NT2/D1 (cell line): ENCODE data around the gene GSN.

Experiments
- DNase-seq: peaks from one replicate; pipeline ENCODE4 v3.0.0-alpha.2; 2011; ENCODE audit warnings: low read depth, low spot score
- H3K27me3 ChIP-seq: 2 replicates; pipeline ENCODE4 v1.6.0; 2011; ENCODE audit warnings: mild to moderate bottlenecking; ENCODE audit not compliant: insufficient read length, insufficient read depth
- H3K36me3 ChIP-seq: 2 replicates; pipeline ENCODE4 v1.6.1; 2011; ENCODE audit warnings: mild to moderate bottlenecking, low read length, mixed read lengths; ENCODE audit not compliant: insufficient read depth, insufficient read length
- H3K4me1 ChIP-seq: 2 replicates; pipeline ENCODE4 v1.5.1; 2011; ENCODE audit not compliant: insufficient read depth, insufficient read length
- H3K4me3 ChIP-seq: 2 replicates; pipeline ENCODE4 v1.5.1; 2011; ENCODE audit warnings: low read depth; ENCODE audit not compliant: insufficient read length
- H3K9ac ChIP-seq: 2 replicates; pipeline ENCODE4 v1.6.0; 2011; ENCODE audit warnings: low read depth; ENCODE audit not compliant: insufficient read length
- H3K9me3 ChIP-seq: 2 replicates; pipeline ENCODE4 v1.5.1; 2011; ENCODE audit warnings: mild to moderate bottlenecking, low read length; ENCODE audit not compliant: insufficient read depth
- SUZ12 ChIP-seq: IDR thresholded peaks from 2 replicates; pipeline ENCODE4 v1.6.1; 2011; ENCODE audit not compliant: insufficient read length, insufficient read depth; ENCODE audit errors: extremely low read depth
- YY1 ChIP-seq: IDR thresholded peaks from 2 replicates; pipeline ENCODE4 v1.6.1; 2011; ENCODE audit not compliant: insufficient read length, insufficient read depth
- ZNF274 ChIP-seq: IDR thresholded peaks from 2 replicates; pipeline ENCODE4 v1.6.1; 2011; ENCODE audit warnings: mild to moderate bottlenecking, low read depth, low read length

GSN gene

GRCh38 chr9:121303456-121304451 lies 35.8 kb downstream of the GSN start:
- DNase-seq: no peak
- H3K9me3 ChIP-seq: no peaks in the 10 kb centered on the region
- TF ChIP-seq SUZ12 (no peak), YY1 (no peak), ZNF274 (no peak)
- no peak overlapping the region for H3K4me3 ChIP-seq
- H3K9ac ChIP-seq: no peak overlapping the region
- peaks cover 8% of the 10 kb centered on the region for H3K4me1 ChIP-seq
- peaks cover 53% of the 10 kb centered on the region for H3K36me3 ChIP-seq
- H3K27me3 ChIP-seq: peaks cover 15% of the 10 kb centered on the region

DNA sequence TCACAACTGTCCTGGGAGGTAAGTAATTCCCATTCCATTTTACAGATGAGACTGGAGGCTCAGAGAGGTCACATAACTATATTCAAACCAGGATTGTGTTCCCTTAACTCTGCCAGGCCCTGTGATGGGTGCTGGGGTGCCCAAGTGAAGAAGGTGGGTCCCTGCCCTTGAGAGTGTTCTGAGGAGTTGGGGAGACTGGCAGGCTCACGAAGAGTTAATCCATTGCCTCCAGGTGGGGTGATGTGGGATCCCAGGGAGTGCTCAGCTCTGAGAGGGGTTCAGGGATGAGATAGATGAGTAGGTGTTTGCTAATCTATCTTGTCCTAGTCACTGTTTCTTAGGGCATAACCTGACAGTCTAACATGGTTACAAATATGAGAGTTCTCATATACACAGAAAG lies 36.7 kb downstream of the GSN start:
- H3K36me3 ChIP-seq: peaks cover 53% of the 10 kb centered on the region
- no peak overlapping the region for H3K9ac ChIP-seq
- no peak for TF ChIP-seq SUZ12
- TF ChIP-seq ZNF274: no peak
- no peak for TF ChIP-seq YY1
- H3K27me3 ChIP-seq: peaks cover 15% of the 10 kb centered on the region
- H3K4me1 ChIP-seq: peaks cover 8% of the 10 kb centered on the region
- H3K4me3 ChIP-seq: no peak overlapping the region
- H3K9me3 ChIP-seq: no peaks in the 10 kb centered on the region
- no peak for DNase-seq

- Histone ChIP-seq H3K36me3 (peaks cover 55% of the 10 kb centered on the region), H3K9ac (no peak overlapping the region), H3K27me3 (peaks cover 11% of the 10 kb centered on the region), H3K4me3 (no peak overlapping the region), H3K9me3 (no peaks in the 10 kb centered on the region), H3K4me1 (peaks cover 8% of the 10 kb centered on the region)
- no peak for DNase-seq
- TF ChIP-seq SUZ12 (no peak), ZNF274 (no peak), YY1 (no peak)
Measured at GRCh38 chr9:121305269-121305994, 37.5 kb downstream of the GSN start.

DNA sequence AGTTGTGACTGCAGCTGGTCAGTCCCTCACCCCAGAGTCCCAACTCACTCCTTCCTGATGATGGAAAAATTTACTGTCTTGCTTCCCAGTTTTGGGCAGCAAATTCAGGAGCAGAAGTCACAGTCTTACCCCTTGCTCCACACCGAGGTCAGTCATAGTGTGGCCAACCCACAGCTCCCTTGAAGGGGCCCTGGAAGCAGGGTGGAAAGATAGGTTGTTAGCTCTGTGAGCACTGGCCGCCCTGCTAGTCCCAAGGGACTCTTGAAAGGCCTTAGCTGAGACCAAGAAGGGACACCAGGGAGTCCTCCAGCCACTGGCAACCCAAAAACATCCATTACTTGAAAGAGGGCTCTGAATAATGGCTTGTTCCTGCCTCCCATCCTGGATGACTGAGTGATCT lies 40.0 kb downstream of the GSN start:
- Histone ChIP-seq H3K4me1 (peaks cover under 1% of the 10 kb centered on the region), H3K27me3 (no peaks in the 10 kb centered on the region), H3K36me3 (peaks cover 65% of the 10 kb centered on the region)

GRCh38 chr9:121308765-121309164 lies 40.8 kb downstream of the GSN start:
- Histone ChIP-seq H3K4me1 (no peaks in the 10 kb centered on the region), H3K27me3 (no peaks in the 10 kb centered on the region), H3K9ac (no peak overlapping the region), H3K4me3 (no peak overlapping the region), H3K36me3 (peaks cover 65% of the 10 kb centered on the region), H3K9me3 (no peaks in the 10 kb centered on the region)
- TF ChIP-seq SUZ12 (no peak), ZNF274 (no peak), YY1 (no peak)
- DNase-seq: no peak

More for the DNA sequence above, 40.0 kb downstream of the GSN start:
- H3K9ac ChIP-seq: no peak overlapping the region
- no peak overlapping the region for H3K4me3 ChIP-seq
- TF ChIP-seq SUZ12 (no peak), YY1 (no peak), ZNF274 (no peak)
- H3K9me3 ChIP-seq: no peaks in the 10 kb centered on the region
- no peak for DNase-seq

- no peaks in the 10 kb centered on the region for H3K27me3 ChIP-seq
- no peaks in the 10 kb centered on the region for H3K4me1 ChIP-seq
- peaks cover 65% of the 10 kb centered on the region for H3K36me3 ChIP-seq
- no peak overlapping the region for H3K4me3 ChIP-seq
- H3K9me3 ChIP-seq: no peaks in the 10 kb centered on the region
- DNase-seq: no peak
- H3K9ac ChIP-seq: no peak overlapping the region
- TF ChIP-seq SUZ12 (no peak), YY1 (no peak), ZNF274 (no peak)
Measured at GRCh38 chr9:121309171-121309570, 41.2 kb downstream of the GSN start.

DNA sequence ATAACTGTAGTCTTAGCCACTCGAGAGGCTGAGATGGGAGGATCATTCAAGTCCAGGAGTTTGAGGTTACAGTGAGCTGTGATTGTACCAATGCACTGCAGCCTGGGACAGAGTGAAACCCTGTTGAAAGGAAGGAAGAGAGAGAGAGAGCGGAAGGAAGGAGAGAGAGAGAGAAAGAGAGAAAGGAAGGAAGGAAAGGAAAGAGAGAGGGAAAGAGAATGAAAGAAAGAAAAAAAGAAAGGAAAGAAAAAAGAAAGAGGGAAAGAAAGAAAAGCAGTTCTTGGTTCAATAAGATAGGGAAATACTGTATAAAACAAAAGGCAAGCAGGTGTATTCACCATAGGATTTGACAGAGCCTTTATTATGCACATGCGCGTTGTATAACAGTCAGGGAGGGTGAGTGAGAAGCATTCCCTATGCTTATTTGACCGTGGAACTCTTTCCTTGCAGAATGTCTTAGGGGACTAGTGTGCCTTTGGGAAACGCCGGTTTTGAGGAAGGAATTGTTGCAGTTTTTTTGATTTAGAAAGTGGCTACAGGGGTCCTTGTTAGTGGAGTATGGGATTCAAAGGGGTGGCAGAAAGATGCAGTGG lies 42.0 kb downstream of the GSN start:
- Histone ChIP-seq H3K4me1 (no peaks in the 10 kb centered on the region), H3K9ac (no peak overlapping the region), H3K9me3 (no peaks in the 10 kb centered on the region), H3K4me3 (no peak overlapping the region), H3K36me3 (peaks cover 57% of the 10 kb centered on the region), H3K27me3 (no peaks in the 10 kb centered on the region)
- TF ChIP-seq SUZ12 (no peak), YY1 (no peak), ZNF274 (no peak)
- no peak for DNase-seq
